Measurements from ENCODE around the gene HOXC5.

HOXC5 gene

DNA sequence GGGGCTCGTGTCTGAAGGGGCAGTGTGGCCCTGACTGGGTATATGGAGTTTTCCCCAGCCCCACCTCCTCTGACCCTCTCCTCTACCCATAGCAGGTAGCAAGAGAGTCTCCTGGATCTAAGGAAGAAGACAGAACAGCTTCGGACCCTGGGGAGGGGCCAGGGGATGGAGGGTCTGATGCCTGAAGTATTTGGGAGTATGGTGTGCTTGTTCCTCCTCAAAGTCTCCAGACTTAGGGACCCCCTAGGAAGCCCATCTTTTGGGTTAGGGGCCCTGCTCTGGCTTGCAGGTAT lies 24.6 kb upstream of the HOXC5 start:
- DNase-seq: no peak

DNA sequence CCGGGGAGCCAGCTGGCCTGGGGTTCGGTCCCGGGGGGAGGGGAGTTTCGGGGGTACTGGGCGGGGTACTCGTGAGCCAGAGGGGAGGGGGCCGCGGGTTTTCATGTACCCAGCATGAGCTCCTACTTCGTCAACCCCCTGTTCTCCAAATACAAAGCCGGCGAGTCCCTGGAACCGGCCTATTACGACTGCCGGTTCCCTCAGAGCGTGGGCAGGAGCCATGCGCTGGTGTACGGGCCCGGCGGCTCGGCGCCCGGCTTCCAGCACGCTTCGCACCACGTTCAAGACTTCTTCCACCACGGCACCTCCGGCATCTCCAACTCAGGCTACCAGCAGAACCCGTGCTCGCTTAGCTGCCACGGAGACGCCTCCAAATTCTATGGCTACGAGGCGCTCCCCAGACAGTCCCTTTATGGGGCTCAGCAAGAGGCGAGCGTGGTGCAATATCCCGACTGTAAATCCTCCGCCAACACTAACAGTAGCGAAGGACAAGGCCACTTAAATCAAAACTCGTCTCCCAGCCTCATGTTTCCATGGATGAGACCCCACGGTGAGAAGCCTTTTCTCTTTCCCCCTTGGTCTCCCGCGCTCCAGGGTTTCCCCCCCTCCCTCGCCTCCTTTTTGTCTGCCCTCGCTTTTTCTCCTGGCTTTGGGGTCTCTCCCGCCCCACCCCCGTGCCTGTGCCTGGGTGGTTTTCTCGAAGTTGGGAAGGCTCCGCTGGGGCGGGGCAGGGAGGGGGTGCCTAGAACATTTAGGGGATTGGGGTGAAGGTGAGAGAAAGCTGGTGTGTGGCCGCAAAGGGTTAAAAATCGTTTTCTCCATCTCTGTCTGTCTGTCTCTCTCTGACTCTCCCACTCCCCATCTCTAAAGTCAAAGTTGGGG lies 23.4 kb upstream of the HOXC5 start:
- DNase-seq: no peak

DNA sequence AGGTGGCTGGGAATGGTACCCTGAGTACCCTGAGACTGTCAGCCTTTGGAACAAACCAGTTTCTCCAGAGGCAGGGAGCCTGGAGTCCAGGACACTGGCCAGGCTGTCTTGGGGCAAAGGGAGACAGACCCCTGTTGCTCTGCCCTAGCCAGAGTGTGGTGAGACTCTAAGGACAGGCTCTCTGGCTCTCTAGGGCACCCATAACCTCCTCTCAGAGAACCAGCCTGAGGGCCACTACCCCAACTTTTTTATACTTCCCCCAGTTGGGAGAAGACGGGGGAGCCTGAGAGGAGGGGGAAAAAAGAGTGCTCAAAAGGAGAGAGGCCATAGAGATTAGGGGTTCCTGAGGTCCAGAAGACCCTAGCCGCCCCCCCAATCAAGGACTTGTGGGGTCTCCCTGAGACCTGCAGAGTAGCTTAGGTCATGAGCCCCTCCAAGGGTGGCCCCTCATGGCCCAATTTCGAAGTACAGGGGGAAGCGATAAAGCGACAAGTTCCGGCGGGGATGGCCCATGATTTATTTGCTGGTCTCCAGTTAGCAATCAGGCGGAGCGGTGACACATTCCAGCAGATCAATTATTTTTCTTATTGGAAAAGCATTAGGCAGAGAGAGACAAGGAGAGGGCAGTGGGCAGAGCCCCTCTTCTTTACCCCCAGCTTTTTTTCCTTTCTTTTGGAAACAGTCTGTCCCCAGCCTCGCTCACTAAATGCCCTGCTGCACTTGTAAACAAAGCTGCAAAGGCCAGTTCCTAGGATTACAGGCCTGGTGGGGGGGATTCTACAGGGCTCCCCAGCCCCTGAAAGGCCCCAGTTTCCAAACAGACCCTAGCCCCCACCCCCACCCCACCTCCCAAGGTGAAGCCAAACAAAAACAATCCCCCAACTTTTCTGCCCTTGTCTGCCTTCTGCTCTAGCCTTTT lies 22.5 kb upstream of the HOXC5 start:
- no peak for DNase-seq

DNA sequence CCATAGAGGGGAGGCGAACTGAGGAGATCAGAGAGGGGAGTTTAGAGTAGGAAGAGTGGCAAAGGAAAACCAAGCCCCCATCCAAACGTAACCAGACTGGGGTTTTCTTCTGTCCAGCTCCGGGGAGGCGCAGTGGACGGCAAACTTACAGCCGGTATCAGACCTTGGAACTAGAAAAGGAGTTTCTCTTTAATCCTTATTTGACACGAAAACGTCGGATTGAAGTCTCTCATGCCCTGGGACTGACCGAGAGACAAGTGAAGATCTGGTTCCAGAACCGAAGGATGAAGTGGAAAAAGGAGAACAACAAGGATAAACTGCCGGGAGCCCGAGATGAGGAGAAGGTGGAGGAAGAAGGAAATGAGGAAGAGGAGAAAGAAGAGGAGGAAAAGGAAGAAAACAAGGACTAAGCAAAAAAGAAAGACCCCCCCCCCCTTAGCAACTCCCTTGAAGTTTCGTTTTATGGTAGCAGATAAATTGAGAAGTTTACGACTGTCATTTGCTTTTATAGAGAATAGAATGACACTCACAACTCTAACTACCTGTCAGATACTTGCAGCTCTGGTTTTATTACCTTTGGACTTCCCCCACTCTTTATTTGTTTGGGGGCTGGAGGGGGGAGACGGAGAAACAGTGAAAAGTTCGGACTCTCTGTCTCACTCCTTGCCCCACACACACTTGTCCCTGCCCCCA lies 21.7 kb upstream of the HOXC5 start:
- DNase-seq: no peak

DNA sequence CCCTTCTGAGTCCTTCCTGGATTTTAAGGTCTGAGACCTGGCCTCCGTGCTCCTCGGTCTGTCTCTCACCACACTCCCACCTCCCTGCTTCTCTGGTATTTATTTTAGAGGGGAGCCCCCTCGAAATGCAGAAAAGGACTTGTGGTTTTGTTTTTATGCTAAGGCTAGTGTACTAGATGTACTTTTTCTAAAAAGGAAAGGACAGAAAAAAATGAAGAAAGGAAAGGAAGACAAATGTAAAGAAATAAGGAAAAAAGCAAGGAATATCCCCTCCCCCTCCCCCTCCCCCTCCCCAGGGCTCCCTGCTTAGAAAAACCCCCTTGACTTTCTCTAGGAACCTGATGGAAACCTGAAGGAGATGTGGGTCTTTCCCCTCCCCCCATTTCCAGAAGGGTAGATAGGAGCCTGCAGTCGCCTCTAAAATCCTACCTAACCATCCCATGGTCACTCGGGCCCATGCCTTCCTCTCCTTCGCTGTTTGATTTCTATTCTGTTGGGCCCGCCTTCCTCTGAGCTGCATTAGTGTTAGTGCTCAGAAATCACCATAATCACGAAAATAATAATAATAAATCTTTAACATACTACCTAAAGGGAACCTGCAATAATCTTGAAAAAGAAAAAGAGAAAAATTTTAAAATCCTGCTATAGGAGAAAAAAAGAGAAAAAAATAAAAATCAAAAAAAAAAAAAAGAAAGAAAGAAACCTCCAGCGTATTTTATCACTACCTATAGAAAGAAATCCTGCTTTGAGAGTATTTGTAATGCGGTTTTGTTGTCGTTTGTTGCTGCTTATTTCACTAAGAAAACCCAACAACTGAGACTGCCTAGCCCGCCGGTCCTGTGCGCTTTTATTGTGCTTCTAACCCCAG lies 21.0 kb upstream of the HOXC5 start:
- DNase-seq: no peak

DNA sequence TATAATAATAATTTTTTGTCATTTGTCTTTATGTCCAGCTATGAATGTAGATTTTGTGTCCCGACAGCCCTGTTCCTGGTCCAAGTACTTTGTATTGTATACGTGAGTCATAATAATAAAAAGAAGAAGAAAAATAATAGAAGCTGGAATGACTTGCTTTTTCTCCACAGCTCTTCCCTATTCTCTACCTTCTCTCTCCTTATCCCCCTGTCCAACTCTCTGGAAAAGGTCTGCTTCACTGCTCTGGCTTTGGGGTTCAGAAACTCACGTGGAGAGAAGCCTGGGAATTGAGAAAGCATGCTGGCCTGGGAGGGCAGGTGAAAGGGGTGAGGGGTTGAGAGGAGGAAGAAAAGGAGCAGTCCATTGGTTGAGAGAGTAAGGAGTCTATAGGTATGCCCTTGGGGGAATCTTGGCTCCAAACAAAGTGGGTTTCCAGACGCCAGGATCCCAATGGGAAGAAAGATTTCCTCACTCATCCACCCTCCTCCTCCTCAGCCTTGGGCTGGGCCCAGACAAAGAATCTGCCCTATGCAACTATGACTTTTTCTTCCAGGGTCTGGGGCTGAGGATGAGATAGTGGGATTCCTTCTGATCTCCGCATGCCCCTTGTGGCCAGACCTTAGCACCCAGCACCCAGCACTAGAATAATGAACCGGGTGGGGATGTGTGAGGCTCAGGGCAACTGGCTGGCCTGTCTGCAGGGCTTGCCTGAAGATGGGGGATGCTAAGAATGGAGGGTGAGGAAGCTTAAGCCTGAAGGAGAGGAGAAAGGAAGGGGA lies 20.0 kb upstream of the HOXC5 start:
- DNase-seq: no peak

DNA sequence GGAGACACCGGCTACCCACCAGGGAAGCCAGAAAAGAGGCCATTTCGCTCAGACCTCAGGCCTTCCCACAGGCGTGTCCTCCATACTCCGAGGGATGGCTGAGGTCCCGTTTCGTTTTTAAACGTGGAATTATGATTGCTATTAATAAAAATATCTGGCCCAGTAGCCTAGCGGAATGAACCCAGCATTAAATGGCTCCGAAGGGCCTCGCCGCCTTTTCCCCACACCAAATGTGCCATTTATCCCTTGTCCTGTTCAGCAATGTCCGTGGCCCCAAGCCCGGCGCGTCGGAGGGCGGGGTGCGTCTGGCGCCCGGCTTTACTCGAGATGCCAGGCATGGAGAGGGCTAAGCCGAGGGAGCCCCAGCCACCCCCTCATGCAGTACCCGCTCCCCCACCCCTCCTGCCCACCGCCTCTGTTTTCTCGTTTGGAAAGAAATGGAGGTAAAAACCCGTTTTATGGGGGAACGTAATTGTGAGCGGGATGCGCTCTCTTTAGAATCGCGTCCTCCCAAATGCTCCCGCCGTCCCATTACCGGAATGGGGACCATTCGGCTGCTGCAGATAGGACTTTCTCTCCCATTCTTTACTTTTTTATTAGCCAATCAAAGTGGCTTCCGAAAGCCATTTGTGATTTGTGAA lies 18.4 kb upstream of the HOXC5 start:
- no peak for DNase-seq

DNA sequence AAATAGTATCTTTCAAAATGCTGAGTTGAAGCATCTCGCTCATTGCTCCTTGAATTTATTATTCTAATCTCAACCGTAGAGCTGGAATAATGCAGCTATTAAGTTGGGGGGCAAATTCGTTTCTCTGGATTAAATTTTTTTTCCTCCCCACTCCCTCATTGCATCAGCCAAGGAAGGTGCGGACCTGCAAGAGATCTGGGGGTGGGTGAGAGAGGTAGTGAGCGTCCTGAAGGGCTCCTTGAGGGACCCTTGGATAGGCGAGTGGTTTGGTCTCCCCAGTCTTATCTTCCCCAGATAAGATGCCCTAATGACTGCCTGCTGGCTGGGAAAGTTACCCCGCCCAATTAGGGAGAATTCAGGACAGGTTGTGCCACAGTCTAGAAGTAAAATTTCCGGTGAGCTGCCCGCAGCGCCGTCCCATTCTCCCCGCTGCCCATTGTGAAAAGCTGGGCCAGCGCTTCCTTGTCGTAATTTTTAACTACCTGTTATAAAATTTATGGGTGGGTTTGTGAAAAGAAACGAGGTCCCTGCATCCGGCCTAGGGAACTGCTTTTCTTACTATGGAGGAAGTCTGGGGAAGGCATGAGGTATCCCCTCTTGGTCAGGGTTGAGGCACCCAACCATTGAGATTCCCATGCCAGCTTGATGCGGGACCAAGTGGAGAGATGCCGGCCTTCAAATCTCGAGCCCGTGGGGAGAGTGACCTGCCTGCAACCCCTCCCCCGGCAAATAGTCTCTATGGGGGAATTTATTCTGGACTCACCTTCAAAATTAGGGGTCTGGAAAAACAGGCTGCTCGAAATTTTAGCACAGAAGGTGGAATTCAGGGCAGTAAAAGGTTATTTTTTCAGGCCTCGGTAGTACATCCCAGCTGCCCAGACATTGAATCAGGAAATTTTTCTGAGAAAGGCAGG lies 17.6 kb upstream of the HOXC5 start:
- DNase-seq: no peak

DNA sequence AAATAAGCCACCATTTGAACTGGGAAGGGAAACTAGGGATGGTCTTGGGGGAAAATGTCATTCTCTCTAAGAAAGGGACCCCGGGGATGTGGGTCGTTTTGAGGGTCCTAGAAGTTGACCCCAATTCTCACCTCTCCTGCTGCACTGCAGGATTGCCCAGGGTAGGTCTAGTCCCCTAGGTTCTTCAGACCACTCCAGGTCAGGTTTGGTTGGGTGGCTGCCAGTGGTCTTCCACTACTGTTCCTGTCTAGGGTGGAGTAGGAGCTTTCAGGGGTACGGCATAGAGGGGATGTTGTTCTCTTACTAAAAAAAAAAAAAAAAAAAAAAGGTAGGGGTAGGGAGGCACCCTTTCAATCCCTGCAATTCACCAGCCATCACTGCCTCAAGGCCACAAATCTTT lies 16.8 kb upstream of the HOXC5 start:
- no peak for DNase-seq

DNA sequence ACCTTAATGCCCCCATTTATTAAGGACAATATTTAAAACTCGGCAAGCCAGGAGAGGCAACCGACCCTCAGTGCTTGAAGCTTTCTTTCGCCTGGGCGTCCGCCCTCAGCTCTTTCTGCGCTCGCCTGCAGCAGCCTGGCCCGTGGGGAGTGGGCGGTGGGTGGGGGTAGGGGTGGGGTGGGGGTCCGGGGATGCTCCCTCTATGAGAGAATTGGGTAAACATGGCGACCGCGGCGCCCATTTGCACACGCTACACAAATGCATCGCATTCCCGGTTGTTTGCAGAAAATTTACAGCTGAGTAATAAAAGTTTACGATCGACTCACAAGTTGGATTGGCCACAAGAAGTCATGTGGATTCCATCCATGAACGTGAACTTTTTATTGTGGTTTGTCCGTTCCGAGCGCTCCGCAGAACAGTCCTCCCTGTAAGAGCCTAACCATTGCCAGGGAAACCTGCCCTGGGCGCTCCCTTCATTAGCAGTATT lies 16.3 kb upstream of the HOXC5 start:
- no peak for DNase-seq

DNA sequence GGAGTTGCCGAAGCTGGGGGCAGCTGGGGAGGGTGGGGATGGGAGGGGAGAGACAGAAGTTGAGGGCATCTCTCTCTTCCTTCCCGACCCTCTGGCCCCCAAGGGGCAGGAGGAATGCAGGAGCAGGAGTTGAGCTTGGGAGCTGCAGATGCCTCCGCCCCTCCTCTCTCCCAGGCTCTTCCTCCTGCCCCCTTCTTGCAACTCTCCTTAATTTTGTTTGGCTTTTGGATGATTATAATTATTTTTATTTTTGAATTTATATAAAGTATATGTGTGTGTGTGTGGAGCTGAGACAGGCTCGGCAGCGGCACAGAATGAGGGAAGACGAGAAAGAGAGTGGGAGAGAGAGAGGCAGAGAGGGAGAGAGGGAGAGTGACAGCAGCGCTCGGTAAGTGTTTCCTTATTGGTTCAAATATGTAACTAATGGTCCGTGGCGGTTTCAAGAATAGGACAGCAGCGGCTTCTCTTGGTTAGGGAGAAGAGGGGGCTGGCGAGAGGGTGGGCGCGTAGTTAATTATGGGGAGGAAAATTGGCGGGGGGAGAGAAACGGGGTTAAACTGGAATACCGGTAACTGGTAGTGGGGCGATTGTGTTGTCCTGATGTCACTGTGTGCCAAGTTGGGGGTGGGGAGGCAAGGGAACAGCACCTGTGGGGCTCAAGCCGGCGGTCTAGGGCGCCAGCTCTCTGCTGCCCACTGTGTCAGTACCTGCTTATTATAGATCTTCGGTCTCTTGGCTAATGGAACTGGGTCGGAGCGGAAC lies 15.6 kb upstream of the HOXC5 start:
- no peak for DNase-seq

DNA sequence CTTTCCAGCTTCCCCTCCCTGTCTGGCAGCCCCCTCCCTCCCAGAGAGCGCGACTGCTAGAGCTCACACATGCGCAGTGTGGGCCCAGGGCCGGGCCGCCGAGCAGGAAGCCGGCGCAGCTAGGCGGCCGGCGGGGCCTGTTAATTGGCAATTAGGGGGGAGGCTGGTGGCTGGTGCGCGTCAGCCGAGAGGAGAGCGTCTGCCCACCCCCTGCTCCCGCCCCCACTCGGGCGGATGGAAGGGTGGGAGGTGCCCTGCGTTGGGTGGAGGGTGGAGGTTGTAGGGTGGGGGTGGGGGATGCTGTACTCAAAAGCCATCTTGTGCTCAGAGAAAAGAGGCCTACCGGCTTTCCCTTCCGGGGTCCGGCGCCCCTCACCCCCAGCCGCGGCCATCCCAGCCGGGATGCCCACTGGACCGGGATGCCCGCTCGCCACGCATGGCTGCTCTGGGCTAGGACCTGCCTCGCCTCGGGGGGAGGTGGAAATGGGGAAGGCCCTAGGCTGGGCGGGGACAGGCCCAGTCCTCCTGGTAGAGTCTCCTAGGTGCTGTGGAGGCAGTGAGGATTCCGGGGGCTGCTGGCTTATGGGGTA lies 14.9 kb upstream of the HOXC5 start:
- DNase-seq: no peak

DNA sequence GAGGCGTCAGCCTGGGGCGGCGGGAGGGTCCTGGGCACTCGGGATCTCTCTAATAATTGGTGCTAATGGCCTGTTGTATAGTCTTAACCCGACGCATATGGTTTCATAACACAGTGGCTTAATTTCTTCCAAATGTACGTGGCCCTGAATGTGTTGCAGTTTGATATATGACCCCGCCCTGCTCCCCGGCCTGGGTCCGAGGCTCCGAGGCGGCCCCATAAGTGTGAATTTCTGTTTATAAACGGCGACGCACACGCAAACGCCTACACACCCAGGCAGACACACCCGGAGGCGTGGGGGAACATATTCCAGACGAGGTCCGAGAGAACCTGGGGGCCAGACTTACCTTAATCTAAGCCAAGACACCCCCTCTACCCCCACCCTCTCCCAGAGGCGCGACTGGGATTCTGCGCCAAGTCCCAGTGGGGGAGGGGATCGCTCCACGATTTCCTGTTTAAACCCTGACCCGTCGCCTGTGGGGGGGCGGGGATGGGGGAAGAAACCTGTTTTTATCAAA lies 14.3 kb upstream of the HOXC5 start:
- DNase-seq: no peak

DNA sequence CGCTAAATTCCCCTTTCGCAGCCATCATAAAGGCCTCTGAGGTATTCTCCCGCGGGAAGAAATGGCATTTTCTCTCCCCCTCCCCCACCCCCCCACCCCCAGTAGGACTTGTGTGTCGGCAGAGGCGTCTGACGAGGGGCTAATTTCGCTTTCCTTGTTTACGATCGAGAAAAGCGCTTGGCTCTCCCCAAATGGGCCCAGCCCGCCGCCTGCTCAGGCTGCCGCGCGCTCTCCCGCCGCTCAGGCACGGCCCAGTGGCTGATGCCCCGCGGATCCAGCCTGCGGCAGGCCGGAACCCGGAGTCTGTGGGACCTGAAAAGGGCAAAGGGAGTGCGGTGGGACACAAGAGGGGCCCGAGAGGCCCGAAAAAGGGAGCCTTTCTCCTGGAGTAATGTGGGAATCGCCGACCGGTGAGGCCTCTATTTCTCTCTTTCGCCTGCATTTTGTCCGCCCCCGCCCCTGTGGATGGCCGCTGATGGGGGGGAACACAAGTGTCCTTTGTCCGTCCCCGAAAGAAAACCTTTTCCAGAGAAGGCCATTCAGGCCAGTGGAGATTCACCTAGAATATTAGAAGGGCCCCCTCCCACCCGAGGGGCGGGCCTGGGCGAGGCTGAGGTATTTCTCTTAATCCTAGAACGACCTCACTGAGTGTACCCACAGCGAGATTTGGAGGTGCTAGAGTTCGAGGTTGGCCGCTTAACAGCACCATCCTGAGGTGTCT lies 13.6 kb upstream of the HOXC5 start:
- DNase-seq: no peak

DNA sequence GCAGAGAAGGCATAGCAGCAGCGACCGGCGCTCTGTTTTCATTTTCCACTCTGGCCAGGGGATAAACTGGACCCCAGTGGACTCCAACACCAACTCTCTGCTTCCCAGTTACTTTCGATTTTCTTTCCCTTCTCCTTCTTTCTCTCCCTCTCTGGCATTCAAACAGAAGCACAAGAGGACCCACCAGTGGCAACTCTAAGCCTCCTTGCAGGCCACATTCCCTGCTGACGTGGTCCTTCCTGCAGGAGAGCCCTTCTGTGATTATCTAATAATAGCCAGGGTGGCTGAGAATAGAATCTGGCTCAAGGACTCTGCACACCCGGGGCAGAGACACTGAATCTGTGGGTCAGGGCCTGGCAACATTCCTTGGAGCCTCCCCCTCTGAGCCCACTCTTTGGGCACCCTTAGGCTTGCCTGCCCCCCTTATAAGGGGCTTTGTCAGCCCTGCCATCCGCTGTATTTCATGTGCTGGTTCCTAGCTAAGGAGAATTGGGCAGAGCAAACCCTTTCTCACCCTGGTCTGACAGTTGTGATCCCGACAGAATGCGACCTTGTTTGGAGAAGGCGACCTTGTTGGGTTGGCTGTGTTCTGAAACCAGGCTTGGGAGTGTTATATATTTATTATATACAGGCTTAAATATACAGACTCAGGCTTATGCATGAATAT lies 12.8 kb upstream of the HOXC5 start:
- no peak for DNase-seq

DNA sequence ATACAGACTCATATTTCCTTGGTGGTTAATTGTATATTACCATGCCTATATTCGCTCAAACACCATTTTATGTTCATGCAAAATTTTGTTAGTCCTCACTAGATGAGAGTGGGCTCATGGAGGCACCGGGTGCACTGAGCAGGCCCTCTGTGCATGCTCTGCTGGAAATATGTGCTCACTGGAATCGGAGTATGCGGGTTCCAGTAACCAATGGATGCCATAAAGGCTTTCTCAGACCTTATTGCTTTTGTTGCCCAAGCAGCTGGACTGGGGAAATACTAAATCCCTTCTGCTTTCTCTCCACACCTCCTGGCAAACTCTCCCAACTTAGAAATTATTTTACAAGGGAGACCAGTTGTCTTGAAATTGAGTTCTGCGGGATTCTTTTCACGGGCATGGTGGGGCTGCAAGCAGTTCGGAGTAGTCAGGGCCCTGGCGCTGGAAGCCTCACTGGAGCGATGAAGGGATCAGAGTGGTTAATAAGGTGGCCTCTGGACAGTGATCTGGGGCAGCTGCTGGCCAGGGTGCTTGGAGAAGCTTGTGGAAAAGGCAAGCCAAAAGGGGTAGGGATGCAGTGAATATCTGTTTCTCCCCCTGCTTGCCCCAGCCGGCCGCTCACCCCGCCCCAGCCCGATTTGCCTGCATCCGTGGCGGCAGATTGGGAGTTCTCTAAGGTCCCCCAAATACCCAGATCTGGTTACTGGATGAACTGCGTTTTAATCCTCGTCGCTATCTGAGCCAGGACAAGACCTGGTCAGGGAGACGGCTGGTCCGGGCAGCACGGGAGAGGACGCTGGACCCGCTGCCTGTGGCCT lies 12.1 kb upstream of the HOXC5 start:
- no peak for DNase-seq

All from KG1 (cell line).